Nucleus accumbens (tissue), 56 donors: ENCODE measurements around the gene C4BPA.

Experiments used
- DNase-seq, 56 donors: peaks; one replicate each; lab custom pipeline; 2025; lab: John Stamatoyannopoulos, UW

C4BPA gene

GRCh38 chr1:207103892-207104373 lies at the start of gene C4BPA:
Gene C4BPA (plus strand): TSS chr1:207104233. CDS start chr1:207113026, 8,793 bp downstream.
- DNase-seq, result no peak

- DNase-seq, result no peak
These were observed 49.5 kb upstream of the C4BPA start for GRCh38 chr1:207054491-207054890.

- DNase-seq, result no peak
These were observed 48.5 kb upstream of the C4BPA start for GRCh38 chr1:207055386-207056001.

- DNase-seq, result no peak
These were observed 47.4 kb upstream of the C4BPA start for GRCh38 chr1:207056673-207057072.

GRCh38 chr1:207058252-207058651 lies 45.8 kb upstream of the C4BPA start:
- DNase-seq, result no peak

- no peak for DNase-seq
These were observed 44.9 kb upstream of the C4BPA start for GRCh38 chr1:207058878-207059867.

GRCh38 chr1:207059881-207060280 lies 44.2 kb upstream of the C4BPA start:
- DNase-seq, result no peak

- no peak for DNase-seq
These were observed 43.4 kb upstream of the C4BPA start for GRCh38 chr1:207060596-207060995.

- no peak for DNase-seq
These were observed 42.0 kb upstream of the C4BPA start for GRCh38 chr1:207062058-207062457.

- DNase-seq, result no peak
These were observed 41.0 kb upstream of the C4BPA start for GRCh38 chr1:207063014-207063413.

- peak in 16 of 56 donors; percentile 10 to 57 (median 24) for DNase-seq
These were observed 39.5 kb upstream of the C4BPA start for GRCh38 chr1:207064561-207064960.

GRCh38 chr1:207067185-207067584 lies 36.8 kb upstream of the C4BPA start:
- no peak for DNase-seq

GRCh38 chr1:207067665-207068064 lies 36.4 kb upstream of the C4BPA start:
- DNase-seq, result no peak

- no peak for DNase-seq
These were observed 35.0 kb upstream of the C4BPA start for GRCh38 chr1:207069061-207069460.

- DNase-seq, result peak in 4 of 56 donors; percentile 8 to 61 (median 11)
These were observed 34.1 kb upstream of the C4BPA start for GRCh38 chr1:207069858-207070506.

GRCh38 chr1:207070811-207071210 lies 33.2 kb upstream of the C4BPA start:
- DNase-seq, result no peak

GRCh38 chr1:207071426-207071825 lies 32.6 kb upstream of the C4BPA start:
- DNase-seq, result no peak

GRCh38 chr1:207072233-207072632 lies 31.8 kb upstream of the C4BPA start:
- DNase-seq, result no peak

- DNase-seq, result no peak
These were observed 29.9 kb upstream of the C4BPA start for GRCh38 chr1:207073906-207074820.
